Subcutaneous adipose tissue (tissue), 4 donors: Measurements from ENCODE around the gene TMEM11. TPM values are rescaled to one million over a fixed set of nuclear protein-coding genes. Genes with fewer than 3 reads are reported as not detected.

Experiments
- total RNA-seq, 4 donors: library from RNA; depleted of rRNA; stranded (reverse); fragments of >200 nt; gene quantifications; one replicate each; pipeline ENCODE4 v1.1.0, GENCODE V29; 2016
- TF ChIP-seq, protein P1 (sequence below): fragments of 450-650 bp; IDR thresholded peaks from one replicate; pipeline ENCODE4 v1.5.1; 2016; ENCODE audit warnings: low read depth, mild to moderate bottlenecking, control low read depth, antibody characterized with exemption, moderate library complexity

Gene TMEM11
- total RNA-seq, 4 donors from 2014 or later, result 22.0 to 30.1 (median 26.4) TPM

GRCh38 chr17:21204935-21205334 lies 9.0 kb downstream of the TMEM11 start:
- TF ChIP-seq, protein P1, sequence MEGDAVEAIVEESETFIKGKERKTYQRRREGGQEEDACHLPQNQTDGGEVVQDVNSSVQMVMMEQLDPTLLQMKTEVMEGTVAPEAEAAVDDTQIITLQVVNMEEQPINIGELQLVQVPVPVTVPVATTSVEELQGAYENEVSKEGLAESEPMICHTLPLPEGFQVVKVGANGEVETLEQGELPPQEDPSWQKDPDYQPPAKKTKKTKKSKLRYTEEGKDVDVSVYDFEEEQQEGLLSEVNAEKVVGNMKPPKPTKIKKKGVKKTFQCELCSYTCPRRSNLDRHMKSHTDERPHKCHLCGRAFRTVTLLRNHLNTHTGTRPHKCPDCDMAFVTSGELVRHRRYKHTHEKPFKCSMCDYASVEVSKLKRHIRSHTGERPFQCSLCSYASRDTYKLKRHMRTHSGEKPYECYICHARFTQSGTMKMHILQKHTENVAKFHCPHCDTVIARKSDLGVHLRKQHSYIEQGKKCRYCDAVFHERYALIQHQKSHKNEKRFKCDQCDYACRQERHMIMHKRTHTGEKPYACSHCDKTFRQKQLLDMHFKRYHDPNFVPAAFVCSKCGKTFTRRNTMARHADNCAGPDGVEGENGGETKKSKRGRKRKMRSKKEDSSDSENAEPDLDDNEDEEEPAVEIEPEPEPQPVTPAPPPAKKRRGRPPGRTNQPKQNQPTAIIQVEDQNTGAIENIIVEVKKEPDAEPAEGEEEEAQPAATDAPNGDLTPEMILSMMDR, result no peak

DNA sequence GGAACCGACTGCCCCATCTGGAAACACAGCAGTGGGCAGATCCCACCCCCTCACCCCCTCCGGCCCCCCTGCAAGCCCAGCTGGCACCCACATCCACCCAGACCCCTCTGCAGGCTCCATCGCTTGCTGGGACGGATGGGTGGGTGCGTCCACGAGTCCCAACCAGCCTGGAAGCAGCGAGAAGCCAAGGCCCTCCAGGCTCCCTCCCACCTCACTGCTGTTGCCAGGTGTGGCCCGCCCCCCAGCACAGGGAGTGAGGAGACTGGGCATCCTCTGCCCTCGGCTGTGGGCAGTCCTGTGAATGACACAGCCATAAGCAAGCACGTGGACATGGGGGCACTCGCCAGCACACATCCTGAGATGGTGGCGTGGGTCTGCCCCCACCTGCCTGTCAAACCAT lies 11.4 kb downstream of the TMEM11 start:
- TF ChIP-seq, protein P1, result no peak

DNA sequence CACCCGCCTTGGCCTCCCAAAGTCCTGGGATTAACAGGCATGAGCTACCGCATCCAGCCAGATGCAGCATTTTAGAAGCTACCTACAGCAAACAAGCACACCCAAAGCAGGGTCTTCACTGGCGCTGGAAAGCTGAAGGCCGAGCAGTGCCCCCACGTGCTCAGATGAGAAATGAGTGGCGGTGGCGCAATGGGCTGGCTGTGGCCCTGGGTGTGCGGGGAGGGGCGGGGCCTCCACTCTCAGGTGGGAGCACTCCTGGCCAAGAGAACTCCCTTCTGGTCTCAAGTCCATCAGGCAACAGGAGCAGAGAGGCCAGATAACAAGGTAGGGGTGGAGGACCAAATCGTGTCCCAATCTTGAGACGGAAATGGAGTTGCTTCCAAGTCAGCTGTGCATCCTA lies 12.1 kb downstream of the TMEM11 start:
- TF ChIP-seq, protein P1, result no peak

DNA sequence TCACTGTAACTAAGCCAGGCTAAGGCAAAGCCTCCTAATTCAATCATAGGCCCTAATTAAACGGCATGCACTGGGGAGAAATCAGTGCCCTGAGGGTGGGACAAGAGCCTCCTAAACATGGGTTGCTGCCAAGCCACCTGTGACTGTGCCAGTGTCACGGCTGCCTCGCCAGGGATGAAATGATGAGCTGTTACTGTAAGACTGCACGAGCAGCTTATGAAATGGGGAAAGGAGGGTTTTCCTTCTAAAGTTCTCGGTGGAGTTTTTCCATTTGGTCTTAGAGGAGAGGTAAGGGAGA lies 12.7 kb downstream of the TMEM11 start:
- TF ChIP-seq, protein P1, result no peak

DNA sequence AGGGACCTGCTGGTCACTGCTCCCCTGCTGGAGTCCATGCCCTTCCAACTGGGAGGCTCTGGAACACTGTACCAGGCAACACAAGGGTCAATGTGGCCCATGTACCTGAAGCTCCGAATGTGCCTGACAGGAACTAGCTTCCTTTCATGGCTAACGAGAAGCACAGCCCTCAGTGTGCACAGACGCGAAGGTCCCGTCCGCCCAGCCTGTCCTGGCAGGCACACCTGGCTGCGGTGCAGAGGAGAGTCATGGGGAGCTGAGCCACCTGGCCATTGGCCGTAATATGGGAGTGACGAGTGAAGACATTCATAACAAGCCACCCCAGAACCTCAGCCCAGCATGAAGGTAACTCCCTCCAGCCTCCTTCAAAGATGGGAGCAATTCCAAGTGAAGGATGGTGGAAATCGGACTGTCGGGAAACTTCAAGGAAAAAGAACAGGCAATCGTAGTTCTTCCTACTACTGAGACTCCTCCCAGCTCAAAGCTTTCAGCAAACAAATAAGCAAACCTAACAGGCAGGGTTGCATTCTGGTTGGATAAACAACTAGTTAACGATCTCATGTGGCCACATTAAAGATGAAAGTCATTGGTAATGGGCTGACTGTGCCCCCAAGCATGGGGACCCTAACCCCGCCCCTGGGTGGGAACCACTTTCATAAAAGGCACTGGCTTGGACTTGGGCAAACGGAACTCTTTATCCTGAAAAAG lies 13.2 kb downstream of the TMEM11 start:
- TF ChIP-seq, protein P1, result no peak

DNA sequence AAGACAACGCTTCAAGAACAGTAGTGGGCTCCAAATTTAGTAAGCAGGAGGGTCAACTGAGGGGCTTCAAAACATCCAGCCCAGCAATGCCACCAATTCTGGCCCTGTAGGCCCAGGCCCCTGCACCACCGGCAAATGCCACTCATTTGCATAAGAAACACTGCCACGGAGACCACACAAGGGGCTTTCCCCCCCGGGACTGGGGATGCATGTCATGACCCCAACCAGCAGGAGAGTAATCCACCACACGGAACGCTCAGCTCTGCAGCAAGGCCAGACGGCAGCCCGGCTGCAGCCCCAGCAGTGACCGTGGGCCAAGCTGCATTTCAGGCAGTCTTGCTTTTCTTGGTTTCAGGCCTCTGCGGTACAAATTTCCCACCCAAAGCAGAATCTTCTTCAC lies 14.1 kb downstream of the TMEM11 start:
- TF ChIP-seq, protein P1, result no peak

GRCh38 chr17:21199311-21199710 lies 14.7 kb downstream of the TMEM11 start:
- TF ChIP-seq, protein P1, result no peak
